GM21528 (cell line): ENCODE results near the gene SH3BP2.
A peak's percentile ranks its signal among the peaks of the same experiment; 100 is the strongest.

Source experiments
- ATAC-seq: cut with Tn5 transposase; IDR thresholded peaks from one replicate; pipeline ENCODE4 v1.9.1; 2021; ENCODE audit warnings: mild to moderate bottlenecking, moderate library complexity; ENCODE audit not compliant: unreplicated experiment, low FRiP score

Gene SH3BP2

DNA sequence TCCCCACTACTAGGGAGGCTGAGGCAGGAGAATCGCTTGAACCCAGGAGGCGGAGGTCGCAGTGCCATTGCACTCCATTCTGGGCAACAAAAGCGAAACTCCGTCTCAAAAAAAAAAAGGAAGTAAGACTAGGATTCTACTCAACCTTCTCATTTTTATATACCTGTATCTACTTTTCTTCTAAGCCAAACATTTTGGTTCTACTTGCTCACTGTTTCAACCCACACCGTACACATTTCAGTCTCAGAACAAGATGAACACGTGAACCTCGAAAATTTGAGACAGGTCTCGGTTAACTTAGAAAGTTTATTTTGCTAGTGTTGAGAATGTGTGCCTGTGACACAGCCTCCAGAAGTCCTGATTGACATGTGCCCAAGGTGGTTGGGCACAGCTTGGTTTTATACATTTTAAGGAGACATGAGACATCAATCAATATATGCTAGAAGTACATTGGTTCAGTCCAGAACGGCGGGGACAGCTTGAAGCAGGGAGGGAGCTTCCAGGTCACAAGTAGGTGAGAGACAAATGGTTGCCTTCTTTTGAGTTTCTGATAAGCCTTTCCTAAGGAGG, 54.5 kb downstream of the SH3BP2 start:
- no peak for ATAC-seq

DNA sequence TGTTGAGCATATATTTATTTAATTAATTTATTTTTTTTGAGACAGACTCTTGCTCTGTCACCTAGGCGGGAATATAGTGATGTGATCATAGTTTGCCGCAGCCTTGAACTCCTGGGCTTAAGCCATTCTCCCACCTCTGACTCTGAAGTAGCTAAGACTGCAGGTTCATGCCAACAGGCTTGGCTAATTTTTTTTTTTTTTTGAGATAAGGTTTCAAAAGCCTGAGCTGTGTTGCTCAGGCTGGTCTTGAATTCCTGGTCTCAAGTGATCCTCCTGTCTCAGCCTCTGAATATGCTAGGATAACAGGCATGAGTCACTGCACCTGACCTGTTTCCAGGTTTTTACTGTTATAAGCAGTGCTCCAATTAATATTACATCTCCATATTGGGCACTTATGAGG, 55.6 kb downstream of the SH3BP2 start:
- ATAC-seq = no peak

DNA sequence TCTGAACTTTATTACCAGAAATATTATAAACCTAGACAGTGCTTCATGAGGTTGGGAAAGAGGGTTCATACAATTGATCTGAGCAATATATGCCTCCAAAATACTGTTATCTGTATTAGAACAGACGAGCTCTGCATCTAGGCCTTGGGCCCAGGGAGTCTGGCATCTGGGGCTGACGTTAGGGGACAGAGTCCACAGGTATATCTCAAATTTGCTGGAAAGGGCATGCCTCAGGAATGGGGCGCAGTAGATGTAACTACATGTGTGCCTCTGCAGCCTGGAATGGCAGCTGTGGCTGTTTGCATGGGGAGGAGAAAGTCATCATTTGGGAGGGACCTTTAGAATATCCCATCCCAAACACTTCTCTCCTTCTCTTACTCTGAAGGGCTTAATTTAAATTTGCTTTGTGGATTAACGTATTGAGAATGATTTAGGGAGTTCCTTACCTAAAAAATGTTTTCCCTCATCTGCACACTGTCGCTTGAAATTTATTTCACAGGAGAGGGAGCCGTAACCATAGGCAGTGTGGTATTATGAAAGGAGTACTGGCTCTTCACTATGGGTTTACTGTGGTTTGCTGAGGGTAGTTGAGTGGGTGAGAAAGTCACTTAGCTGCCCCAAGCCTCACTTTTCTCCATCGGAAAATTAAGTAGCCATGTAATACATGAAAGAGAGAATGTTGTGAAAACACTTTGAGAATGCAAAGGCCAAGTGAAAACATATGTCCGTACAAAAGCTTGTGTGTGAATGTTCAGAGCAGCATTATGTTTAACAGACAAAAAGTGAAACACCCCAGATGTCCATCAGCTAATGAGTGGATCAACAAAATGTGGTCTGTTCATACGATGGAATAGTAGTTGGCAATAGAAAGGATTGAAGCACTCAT, 56.6 kb downstream of the SH3BP2 start:
- no peak for ATAC-seq

DNA sequence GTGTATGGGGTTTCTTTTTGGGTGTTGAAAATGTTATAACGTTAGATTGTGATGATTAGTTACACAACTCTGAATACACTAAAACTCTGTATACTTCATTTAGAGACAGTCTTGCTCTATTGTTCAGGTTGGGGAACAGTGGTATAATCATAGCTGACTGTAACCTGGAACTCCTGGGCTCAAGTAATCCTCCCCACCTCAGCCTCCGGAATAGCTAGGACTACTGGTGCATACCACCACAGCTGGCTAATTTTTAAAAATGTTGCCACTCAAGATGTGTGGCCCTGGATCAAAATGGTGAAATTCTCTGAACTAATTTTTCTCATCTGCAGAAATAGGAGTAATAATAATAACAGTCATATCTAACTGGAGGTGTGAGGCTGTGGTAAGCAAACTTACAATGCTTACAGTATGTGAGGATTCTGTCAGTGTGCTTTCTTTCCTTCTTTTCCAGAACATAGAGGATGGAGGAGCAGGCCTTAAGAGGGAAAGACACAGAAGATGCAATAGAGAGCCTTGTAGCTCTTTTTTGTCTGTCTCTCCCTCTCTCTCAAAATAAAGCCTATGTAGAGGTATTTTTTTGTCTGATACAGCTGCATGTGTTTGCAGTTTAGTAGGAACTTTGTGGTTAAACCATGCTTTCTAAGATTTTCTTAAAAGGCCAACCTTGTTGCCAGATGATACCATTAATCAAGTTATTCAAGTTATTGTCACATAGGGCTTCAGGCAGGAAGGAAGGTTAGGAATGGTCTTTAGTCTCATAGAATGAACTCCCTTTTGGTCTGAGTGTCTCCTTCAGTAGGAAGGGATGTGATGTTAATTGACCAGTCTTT, 58.3 kb downstream of the SH3BP2 start:
- no peak for ATAC-seq

DNA sequence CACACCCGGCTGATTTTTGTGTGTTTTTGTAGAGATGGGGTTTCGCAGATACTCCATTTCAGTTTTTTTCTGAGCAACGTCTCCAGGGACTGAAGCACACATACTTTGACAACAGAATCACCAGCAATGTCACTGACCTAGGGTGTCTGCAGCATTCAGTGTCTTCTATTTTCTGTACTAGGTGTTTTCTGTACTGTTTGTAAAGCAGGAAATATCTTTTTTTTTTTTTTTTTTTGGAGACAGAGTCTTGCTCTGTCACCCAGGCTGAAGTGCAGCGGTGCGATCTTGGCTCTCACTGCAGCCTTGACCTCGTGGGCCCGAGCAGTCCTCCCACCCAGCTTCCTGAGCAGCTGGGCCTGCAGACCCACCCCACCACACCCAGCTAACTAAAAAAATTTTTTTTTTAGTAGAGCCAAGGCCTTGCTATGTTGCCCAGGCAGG, 59.6 kb downstream of the SH3BP2 start:
- peak; percentile 43 for ATAC-seq

DNA sequence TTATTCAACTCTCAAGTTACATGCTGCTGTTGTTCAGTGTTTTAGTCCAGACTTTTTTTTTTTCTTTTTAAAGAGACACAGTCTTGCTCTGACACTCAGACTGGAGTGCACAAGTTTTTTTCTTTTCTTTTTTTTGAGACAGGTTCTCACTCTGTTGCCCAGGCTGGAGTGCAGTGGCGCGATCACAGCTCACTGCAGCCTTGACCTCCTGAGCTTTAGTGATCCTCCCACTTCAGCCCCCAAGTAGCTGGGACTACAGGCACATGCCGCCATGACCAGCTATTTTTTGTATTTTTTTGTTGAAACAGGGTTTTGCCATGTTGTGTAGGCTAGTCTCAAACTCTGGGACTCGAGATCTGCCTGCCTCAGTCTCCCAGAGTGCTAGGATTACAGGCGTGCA, 62.7 kb downstream of the SH3BP2 start:
- no peak for ATAC-seq

DNA sequence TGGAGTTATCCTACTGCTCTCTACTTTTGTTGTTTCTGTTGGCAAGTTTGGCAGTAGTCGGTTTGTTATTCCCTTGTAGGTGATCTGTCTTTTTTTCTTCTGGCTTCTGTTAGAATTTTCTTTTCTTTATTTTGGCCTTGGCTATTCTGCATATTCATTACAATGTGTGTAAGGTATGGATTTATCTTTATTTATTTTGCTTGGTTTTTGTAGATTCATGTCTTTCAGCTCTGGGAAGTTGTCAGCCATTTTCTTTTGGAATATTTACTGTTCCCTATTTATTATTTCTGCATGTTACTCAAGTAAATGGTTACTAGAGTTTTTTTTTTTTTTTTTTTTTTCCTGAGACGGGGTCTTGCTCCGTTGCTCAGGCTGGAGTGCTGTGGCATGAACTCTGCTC, 63.4 kb downstream of the SH3BP2 start:
- no peak for ATAC-seq

DNA sequence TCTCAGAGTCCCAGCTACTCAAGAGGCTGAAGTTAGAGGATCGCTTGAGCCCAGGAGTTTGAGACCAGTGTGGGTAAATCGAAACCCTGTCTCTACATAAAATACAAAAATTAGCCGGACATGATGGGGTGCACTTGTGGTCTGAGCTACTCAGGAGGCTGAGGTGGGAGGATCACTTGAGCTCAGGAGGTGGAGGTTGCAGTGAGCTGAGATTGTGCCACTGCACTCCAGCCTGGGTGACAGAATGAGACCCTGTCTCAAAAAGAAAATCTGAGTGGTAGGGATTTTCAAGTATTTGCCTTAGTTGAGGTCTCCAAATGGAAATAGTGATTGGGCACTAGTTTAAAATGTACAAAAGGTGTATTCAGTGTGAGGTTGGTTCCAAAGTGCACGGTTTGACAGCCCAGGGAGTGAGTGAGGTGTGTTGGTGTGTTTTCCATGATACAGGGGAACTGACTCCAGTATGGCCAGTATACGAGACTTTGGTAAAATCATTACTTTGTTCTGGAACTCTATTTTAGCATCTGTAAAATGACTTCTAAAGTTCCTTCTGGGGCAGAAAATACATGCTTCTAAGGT, 64.6 kb downstream of the SH3BP2 start:
- ATAC-seq = no peak

DNA sequence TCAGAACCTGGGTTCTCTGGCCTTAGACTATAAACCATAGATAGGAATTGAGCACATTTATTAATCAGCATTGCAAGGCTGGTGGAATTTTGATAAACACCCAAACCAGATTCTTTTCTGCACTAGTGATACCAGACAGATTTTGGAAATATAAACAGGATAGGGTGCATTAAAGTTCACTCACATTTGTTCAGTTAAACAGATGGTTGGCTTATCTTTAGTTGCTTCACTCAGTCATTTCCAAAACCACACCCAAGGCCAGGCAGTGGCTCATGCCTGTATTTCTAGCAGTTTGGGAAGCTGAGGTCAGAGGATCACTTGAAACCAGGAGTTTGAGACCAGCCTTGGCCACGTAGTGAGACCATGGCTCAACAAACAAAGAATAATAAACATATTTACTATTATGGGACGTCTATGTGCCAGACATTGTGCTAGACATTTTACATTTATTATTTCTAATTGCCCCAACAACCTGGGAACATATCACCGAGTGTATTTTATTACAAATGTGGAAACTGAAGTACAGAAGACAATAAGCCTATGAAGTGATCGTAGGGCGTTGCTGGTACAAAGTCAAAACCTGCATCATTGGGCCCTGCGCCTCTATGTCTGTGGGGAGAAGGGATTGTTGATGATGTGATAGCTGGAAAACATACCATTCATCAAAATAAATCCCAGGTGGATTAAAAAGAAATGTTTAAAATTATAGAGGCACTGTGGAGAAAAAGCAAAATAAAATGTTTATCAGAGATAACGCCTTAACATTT, 65.7 kb downstream of the SH3BP2 start:
- ATAC-seq = no peak

DNA sequence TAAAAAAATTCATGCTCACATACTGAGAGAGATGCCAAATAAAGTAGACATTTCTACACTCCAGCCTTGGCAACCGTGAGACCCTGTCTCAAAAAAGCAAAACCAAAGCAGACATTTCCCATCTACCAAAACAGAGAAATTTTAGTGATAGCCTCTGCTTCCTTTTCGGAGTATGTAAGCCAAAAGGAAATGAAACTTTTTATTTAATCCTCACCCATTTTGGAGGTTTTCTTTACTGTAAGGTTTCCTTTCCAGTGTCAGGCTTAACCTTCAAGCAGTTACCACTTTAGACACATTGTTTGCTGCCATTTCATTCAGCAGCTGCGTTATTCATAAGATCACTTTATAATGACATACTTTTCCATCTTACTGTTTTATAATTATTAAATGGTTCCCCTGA, 66.6 kb downstream of the SH3BP2 start:
- no peak for ATAC-seq

DNA sequence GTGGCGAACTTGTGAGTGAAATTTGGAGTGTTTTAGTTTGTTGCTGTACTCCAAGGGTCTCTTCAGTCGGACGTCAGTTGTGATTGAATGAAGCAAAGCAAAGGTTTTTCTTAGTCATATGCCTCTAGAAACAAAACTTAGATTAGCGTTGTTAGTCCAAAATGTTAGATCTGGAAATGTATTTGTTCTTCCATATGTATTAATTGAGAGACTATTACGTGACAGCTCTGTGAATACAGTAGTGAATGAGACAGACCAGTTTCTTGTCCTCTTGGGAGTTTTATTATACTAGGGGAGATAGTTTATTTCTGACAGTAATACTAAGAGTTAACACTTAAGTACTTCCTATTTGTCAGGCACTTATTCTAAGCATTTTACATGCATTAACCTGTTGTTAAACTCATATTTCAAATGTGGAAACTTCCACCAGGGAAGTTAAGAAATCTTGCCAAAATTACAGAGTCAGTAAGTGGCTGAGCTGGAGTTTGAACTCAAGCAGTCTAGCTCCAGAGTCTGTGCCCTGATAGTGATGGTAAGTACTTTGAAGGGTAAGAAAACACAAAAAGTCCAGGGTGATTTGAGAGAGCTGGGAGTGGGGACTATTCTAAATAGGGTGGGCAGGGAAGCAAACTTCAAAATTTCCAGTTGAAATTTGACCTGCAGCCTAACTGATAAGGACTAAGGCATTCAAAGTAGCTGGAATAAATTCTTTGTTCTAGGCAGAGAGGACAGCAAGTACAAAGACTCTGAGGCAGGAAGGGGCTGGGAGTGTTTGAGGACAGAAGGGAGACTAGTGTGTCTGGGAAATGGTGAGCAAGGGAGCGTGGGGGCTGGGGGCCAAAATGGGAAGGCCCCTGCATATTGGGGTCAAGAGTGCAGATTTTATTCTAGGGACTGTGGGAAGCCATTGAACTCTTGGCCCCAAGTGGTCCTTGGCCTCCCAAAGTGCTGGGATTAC, 67.8 kb downstream of the SH3BP2 start:
- ATAC-seq = no peak

DNA sequence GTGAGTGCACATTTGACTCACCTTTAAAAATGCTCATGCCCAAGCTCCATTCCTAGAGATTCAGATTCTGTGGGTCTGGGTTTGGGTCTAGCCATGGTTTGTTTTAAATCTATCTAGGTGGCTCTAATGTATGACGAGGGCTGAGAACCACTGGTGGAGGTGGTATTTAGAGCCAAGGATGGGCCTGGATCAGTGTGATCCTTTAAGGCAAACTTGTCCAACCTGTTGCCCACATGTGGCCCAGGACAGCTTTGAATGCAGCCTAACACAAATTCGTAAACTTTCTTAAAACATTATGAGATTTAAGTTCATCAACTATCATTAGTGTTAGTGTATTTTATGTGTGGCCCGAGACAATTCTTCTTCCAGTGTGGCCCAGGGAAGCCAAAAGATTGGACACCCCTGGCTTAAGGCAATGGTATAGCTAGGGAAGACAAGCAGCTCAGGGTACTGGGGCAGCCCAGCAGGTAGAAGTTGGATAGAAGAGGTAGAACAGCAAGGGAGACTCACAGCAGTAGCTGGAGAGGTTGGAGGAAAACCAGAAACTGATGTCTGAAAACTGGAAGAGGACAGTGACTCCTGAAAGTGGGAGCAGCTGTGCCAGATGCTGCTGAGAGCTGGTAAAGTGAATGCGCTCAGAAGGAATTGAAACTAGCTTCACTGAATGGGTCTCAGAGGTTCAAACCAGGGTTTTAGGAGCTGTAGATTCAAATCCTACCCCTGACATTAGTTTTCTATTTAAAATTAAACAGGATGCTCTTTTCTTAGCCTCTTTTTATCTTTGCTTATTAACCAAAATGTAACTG, 68.9 kb downstream of the SH3BP2 start:
- ATAC-seq = peak; percentile 59

DNA sequence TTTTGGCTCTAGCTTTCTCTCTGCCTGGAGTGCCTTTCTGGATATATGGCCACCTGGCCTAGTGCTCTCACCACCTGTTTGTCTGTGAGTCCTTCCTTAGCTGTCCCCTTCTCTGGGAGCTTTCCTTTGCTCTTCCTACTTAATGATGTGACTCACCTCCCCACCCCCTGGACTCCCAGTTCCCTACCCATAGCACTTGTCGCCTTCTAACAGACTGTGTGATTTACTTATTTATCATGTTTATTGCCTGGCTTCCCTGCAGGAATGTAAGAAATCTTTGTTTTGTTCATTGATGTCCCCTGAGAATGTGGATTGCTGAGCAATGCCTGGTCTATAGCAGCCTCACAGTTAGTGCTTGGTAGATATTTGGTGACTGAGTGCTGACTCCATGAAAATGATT, 69.6 kb downstream of the SH3BP2 start:
- ATAC-seq = no peak

DNA sequence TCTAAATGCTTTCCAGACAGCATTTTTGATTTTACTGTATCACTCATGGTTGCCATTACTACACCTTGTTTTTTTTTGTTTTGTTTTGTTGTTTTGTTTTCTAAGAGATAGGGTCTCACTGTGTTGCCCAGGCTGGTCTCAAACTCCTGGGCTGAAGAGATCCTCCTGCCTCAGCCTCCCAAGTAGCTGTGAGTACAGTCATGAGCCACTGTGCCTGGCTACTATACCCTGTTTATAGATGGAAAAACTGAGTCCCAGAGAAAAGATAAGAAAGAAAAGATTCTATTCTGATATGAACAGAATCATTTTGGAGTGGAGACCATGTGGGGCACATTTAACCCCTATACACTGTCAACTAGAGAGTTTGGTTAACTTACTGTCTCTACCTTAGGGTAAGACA, 70.8 kb downstream of the SH3BP2 start:
- ATAC-seq = no peak

DNA sequence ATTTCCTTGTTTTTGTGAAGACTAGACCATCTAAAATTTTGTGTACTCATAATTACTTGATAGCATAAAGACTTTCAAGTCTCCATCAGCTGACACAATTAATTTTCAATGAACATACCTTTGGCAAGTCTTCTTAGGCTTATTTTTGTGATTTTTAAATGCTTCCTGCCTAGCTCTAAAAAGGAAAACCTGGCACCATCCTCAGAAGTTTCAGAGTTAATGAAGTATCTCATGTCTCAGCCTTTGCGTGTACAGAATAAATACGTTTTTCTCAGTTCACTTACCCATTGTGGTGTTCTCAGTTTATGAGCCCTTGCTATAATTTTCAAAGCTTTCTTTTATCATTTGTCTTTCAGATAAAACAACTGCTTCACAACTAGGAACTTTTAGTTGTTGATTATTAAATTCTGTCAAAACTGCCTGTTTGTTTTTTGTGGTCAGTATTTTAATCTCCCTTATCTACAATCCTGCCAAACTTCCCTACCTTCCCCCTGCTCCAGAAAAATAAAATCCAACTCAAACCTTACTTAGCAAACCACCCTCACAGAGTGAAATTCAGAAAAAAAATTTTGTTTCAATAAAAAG, 72.4 kb downstream of the SH3BP2 start:
- ATAC-seq = no peak

DNA sequence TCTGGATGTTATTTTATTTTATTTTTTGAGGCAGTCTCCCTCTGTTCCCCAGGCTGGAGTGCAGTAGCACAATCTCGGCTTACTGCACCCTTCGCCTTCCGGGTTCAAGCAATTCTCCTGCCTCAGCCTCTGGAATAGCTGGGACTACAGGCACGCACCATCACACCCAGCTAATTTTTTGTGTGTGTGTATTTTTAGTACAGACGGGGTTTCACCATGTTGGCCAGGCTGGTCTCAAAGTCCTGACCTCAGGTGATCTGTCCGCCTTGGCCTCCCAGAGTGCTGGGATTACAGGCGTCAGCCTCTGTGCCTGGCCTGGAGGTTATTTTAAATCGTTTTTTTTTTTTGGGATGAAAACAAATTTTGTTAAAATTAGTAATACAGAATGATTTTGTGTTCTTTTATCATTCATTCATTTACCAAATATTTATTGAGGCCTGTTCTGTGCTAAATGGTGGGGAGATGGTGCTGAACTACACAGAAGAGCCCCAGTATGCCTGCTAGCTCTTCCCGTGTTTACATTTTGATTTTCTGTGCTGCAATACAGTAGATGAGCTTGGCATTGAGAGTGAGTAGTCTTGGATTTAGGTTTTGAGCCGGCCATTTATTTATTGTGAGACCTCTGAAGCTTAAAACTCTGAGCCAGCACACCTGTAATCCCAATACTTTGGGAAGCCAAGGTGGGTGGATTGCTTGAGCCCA, 73.4 kb downstream of the SH3BP2 start:
- no peak for ATAC-seq

DNA sequence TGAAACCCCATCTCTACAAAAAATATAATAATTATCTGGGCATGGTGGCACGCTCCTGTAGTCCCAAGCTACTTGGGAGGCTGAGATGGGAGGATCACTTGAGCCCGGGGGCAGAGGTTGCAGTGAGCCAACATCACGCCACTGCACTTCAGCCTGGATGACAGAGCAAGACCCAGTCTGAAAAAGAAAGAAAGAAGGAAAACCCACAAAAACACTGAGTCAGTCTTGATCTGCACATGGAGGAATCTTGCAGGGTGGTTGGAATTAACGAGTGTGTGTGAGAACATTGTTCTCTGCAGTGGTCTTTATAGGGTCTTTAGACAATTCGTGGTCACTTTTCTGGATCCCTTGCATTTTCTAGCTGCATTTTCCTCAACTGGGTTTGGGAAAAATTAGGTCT, 74.0 kb downstream of the SH3BP2 start:
- ATAC-seq = no peak
